ENCODE results near the gene TTC23. TPM values are rescaled to one million over a fixed set of nuclear protein-coding genes. Genes with fewer than 3 reads are reported as not detected.

Gene TTC23
- total RNA-seq, 1 donor from 2014 or later, result 21.9 TPM

DNA sequence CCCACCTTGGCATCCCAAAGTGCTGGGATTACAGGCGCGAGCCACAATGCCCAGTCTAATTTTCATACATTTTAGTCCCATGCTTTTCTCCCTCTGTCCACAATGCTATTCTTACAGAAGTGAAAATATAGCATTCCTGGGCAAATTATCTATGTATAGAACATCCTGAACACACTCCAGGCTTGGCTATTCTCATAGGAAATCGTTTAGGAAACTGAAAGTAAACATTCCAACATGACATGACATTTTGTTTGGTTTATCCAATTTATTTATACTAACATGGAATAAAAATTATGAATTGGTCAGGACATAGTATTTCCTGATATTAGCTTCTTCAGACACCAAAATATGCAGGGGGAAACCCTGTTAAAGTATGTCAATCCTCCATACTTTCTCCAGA is 91.9 kb downstream of the TTC23 start:
- Histone ChIP-seq H3K4me1 (ENCODE audit: control insufficient read depth in 3 of 3, insufficient read depth in 3 of 3, low read length in 3 of 3) (peaks cover 0 to 4% (median 0%) of the 10 kb centered on the region in 3 donors), H3K9ac (ENCODE audit: low read depth in 1 of 3, low read length in 3 of 3) (no peak overlapping the region), H3K27me3 (ENCODE audit: control insufficient read depth in 3 of 3, insufficient read depth in 3 of 3, low read length in 3 of 3) (no peaks in the 10 kb centered on the region), H3K9me3 (ENCODE audit: control insufficient read depth in 3 of 3, low read length in 3 of 3) (no peaks in the 10 kb centered on the region), H3K27ac (ENCODE audit: low read depth, low read length) (no peak overlapping the region), H3K36me3 (ENCODE audit: control insufficient read depth in 3 of 3, insufficient read depth in 3 of 3, low read length in 3 of 3) (peaks cover 9 to 19% (median 9%) of the 10 kb centered on the region in 3 donors), H3K4me3 (ENCODE audit: low read length in 3 of 3) (no peak overlapping the region)

DNA sequence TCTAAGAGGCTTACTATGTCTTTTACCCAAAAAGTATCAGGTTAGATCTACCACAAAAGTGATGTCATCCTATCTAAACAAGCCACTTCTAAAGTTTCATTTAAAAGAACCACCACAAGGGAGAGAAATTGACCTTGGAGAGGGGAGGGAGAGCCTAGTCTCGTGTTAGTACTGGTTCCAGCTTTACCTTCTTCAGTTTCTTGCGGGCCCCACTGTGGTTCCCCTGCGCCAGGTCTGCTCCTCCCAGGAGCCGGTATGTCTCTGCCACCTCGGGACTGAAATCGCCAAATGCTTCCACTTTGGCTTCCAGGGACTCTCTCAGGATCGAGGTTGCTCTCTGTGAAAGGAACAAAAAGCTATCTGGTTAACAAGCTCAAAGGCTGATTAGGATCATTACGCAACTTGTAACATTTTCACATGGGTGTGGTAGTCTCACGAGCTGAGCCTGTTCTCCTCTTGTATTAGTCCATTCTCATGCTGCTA is 93.4 kb downstream of the TTC23 start:
- no peak overlapping the region for H3K9ac ChIP-seq (ENCODE audit: low read depth in 1 of 3, low read length in 3 of 3)
- H3K4me1 ChIP-seq (ENCODE audit: control insufficient read depth in 3 of 3, insufficient read depth in 3 of 3, low read length in 3 of 3), result peaks cover 0 to 4% (median 0%) of the 10 kb centered on the region in 3 donors
- no peak overlapping the region for H3K4me3 ChIP-seq (ENCODE audit: low read length in 3 of 3)
- no peaks in the 10 kb centered on the region for H3K27me3 ChIP-seq (ENCODE audit: control insufficient read depth in 3 of 3, insufficient read depth in 3 of 3, low read length in 3 of 3)
- H3K27ac ChIP-seq (ENCODE audit: low read depth, low read length), result no peak overlapping the region
- peaks cover 9 to 14% (median 9%) of the 10 kb centered on the region in 3 donors for H3K36me3 ChIP-seq (ENCODE audit: control insufficient read depth in 3 of 3, insufficient read depth in 3 of 3, low read length in 3 of 3)
- no peaks in the 10 kb centered on the region for H3K9me3 ChIP-seq (ENCODE audit: control insufficient read depth in 3 of 3, low read length in 3 of 3)

DNA sequence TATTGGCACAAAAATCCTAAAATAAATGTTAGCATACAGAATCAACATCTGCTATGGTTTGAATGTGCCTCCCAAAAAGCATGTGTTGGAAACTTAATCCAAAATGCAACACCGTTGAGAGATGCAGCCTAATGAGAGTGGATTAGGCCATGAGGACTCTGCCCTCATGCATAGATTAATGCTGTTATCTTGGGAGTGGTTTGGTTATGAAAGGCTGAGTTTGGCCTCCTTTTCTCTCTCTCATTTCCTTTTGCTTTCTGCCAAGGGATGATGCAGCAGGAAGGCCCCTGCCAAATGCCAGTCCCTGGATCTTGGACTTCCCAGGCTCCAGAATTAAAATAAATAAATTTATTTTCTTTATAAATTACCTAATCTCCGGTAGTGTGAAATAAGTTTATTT is 95.1 kb downstream of the TTC23 start:
- H3K9ac ChIP-seq (ENCODE audit: low read depth in 1 of 3, low read length in 3 of 3), result no peak overlapping the region
- H3K27me3 ChIP-seq (ENCODE audit: control insufficient read depth in 3 of 3, insufficient read depth in 3 of 3, low read length in 3 of 3), result no peaks in the 10 kb centered on the region
- H3K9me3 ChIP-seq (ENCODE audit: control insufficient read depth in 3 of 3, low read length in 3 of 3), result no peaks in the 10 kb centered on the region
- no peak overlapping the region for H3K27ac ChIP-seq (ENCODE audit: low read depth, low read length)
- peaks cover 6 to 10% (median 6%) of the 10 kb centered on the region in 3 donors for H3K4me1 ChIP-seq (ENCODE audit: control insufficient read depth in 3 of 3, insufficient read depth in 3 of 3, low read length in 3 of 3)
- peaks cover 2 to 13% (median 7%) of the 10 kb centered on the region in 3 donors for H3K36me3 ChIP-seq (ENCODE audit: control insufficient read depth in 3 of 3, insufficient read depth in 3 of 3, low read length in 3 of 3)
- no peak overlapping the region for H3K4me3 ChIP-seq (ENCODE audit: low read length in 3 of 3)

DNA sequence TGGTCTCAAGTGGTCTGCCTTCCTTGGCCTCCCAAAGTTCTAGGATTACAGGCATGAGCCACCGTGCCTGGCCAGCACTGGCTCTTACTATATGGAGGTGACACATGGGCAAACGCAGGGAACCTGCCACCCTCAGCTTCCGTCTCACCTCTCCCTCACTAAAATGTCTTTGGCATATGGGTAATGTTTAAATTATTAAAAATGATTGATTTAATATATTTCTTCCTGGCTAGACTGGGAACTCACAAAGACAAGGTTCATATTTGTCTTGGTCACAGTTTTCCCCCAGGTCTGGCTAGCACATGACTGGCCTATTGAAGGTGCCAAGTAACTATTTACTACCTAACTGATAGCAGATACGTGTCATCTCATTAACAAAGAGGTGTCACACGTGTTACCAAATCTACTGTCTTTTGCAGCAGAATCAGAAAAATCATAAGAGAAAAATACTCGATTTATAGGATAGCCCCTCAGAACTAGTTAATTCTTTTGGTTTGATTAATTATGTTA is 96.3 kb downstream of the TTC23 start:
- H3K9me3 ChIP-seq (ENCODE audit: control insufficient read depth in 3 of 3, low read length in 3 of 3), result no peaks in the 10 kb centered on the region
- peaks cover 16 to 18% (median 17%) of the 10 kb centered on the region in 3 donors for H3K4me1 ChIP-seq (ENCODE audit: control insufficient read depth in 3 of 3, insufficient read depth in 3 of 3, low read length in 3 of 3)
- H3K9ac ChIP-seq (ENCODE audit: low read depth in 1 of 3, low read length in 3 of 3), result peak overlapping the region in 1 of 3 donors; percentile 23
- no peaks in the 10 kb centered on the region for H3K27me3 ChIP-seq (ENCODE audit: control insufficient read depth in 3 of 3, insufficient read depth in 3 of 3, low read length in 3 of 3)
- H3K4me3 ChIP-seq (ENCODE audit: low read length in 3 of 3), result no peak overlapping the region
- H3K27ac ChIP-seq (ENCODE audit: low read depth, low read length), result no peak overlapping the region
- H3K36me3 ChIP-seq (ENCODE audit: control insufficient read depth in 3 of 3, insufficient read depth in 3 of 3, low read length in 3 of 3), result peaks cover 0 to 7% (median 2%) of the 10 kb centered on the region in 3 donors

DNA sequence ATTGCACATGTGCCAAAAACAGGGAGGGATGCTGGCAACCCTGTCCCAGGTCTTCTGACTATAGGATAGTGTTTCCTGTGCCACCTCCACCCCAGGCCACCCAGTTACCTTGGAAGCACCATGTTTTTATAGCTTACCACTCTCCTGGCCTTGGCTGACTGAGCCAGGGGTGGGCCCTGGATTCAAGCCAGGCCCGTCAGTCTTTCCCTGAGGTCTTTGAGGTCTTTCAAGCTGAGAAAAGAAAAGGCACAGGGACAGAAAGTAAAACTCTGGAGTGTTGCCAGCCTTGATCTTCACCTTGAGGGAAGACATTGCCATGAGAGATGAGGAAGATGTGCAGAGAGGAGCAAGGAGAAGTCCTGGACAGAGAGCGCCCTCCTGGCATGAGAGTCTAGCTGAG is 98.2 kb downstream of the TTC23 start:
- H3K27me3 ChIP-seq (ENCODE audit: control insufficient read depth in 3 of 3, insufficient read depth in 3 of 3, low read length in 3 of 3), result no peaks in the 10 kb centered on the region
- peaks cover 0 to 7% (median 2%) of the 10 kb centered on the region in 3 donors for H3K36me3 ChIP-seq (ENCODE audit: control insufficient read depth in 3 of 3, insufficient read depth in 3 of 3, low read length in 3 of 3)

DNA sequence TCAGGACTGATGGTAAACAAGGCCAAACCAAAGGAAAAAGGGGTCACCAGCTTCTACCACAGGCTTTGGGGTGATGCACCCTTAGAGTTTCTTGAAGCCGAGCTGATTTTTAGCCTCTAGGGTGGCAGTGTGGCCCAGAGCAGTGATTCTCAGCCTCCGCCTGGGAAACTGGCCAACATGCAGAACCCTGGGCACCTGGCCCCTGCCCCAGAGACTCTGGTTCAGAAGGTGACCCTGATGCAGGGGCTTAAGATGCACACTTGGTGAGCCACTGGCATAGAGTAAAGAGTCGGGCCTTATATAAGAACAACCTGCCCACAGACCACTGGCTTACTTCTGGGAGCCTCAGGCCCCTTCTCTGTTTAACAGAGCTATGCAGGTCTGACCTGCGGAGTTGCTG is 100.0 kb downstream of the TTC23 start:
- Histone ChIP-seq H3K36me3 (ENCODE audit: control insufficient read depth in 3 of 3, insufficient read depth in 3 of 3, low read length in 3 of 3) (peaks cover 0 to 7% (median 0%) of the 10 kb centered on the region in 3 donors), H3K4me1 (ENCODE audit: control insufficient read depth in 3 of 3, insufficient read depth in 3 of 3, low read length in 3 of 3) (peaks cover 20 to 33% (median 25%) of the 10 kb centered on the region in 3 donors), H3K9me3 (ENCODE audit: control insufficient read depth in 3 of 3, low read length in 3 of 3) (no peaks in the 10 kb centered on the region), H3K9ac (ENCODE audit: low read depth in 1 of 3, low read length in 3 of 3) (no peak overlapping the region), H3K4me3 (ENCODE audit: low read length in 3 of 3) (peak overlapping the region in 1 of 3 donors; percentile 2), H3K27ac (ENCODE audit: low read depth, low read length) (no peak overlapping the region), H3K27me3 (ENCODE audit: control insufficient read depth in 3 of 3, insufficient read depth in 3 of 3, low read length in 3 of 3) (no peaks in the 10 kb centered on the region)

More for the DNA sequence above, 98.2 kb downstream of the TTC23 start:
- Histone ChIP-seq H3K4me1 (ENCODE audit: control insufficient read depth in 3 of 3, insufficient read depth in 3 of 3, low read length in 3 of 3) (peaks cover 17 to 24% (median 24%) of the 10 kb centered on the region in 3 donors), H3K9me3 (ENCODE audit: control insufficient read depth in 3 of 3, low read length in 3 of 3) (no peaks in the 10 kb centered on the region), H3K4me3 (ENCODE audit: low read length in 3 of 3) (no peak overlapping the region), H3K27ac (ENCODE audit: low read depth, low read length) (no peak overlapping the region), H3K9ac (ENCODE audit: low read depth in 1 of 3, low read length in 3 of 3) (no peak overlapping the region)

DNA sequence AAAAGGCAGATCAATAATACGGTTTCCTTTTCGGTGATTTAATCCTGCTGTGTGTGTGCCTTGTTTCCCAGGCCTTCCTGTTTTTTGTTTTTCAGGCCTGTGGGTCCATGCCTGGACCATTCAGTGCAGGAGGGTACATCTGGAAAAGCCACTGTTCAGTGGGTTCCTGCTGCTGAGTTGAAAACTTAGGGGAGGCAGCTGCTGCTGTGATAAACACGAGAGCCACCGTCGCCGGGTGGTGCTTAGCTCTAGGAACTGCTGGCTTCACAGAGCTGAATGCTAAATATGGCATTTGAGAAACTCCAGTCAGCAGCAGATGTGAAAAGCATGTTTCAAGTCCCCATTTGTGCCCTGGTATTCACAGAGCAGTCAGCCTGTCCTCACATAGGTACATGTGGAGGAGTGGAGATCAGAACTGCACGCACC is 100.5 kb downstream of the TTC23 start:
- Histone ChIP-seq H3K4me3 (ENCODE audit: low read length in 3 of 3) (peak overlapping the region in 2 of 3 donors; percentile 2 to 18), H3K4me1 (ENCODE audit: control insufficient read depth in 3 of 3, insufficient read depth in 3 of 3, low read length in 3 of 3) (peaks cover 25 to 38% (median 30%) of the 10 kb centered on the region in 3 donors), H3K9ac (ENCODE audit: low read depth in 1 of 3, low read length in 3 of 3) (peak overlapping the region in 2 of 3 donors; percentile 21 to 27), H3K27ac (ENCODE audit: low read depth, low read length) (no peak overlapping the region), H3K9me3 (ENCODE audit: control insufficient read depth in 3 of 3, low read length in 3 of 3) (no peaks in the 10 kb centered on the region), H3K36me3 (ENCODE audit: control insufficient read depth in 3 of 3, insufficient read depth in 3 of 3, low read length in 3 of 3) (peaks cover 0 to 7% (median 0%) of the 10 kb centered on the region in 3 donors), H3K27me3 (ENCODE audit: control insufficient read depth in 3 of 3, insufficient read depth in 3 of 3, low read length in 3 of 3) (no peaks in the 10 kb centered on the region)

DNA sequence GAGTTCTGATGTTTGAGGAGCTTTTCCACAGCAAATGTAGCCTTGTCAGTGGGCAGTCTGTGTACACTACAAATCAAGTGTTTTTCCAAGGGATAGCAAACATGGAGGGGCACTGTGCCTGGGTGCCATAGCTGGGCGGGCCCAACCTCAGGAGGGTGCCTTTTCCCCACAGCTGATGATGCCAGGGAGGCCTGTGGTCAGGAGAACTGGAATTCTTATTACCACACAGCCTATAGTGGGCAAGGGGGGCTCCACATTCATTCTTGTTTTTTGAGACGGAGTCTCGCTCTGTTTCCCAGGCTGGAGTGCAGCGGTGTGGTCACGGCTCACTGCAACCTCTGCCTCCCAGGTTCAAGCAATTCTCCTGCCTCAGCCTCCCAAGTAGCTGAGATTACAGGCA is 102.7 kb downstream of the TTC23 start:
- H3K36me3 ChIP-seq (ENCODE audit: control insufficient read depth in 3 of 3, insufficient read depth in 3 of 3, low read length in 3 of 3), result peaks cover 0 to 9% (median 0%) of the 10 kb centered on the region in 3 donors
- H3K27ac ChIP-seq (ENCODE audit: low read depth, low read length), result no peak overlapping the region
- no peaks in the 10 kb centered on the region for H3K27me3 ChIP-seq (ENCODE audit: control insufficient read depth in 3 of 3, insufficient read depth in 3 of 3, low read length in 3 of 3)
- peaks cover 36 to 60% (median 45%) of the 10 kb centered on the region in 3 donors for H3K4me1 ChIP-seq (ENCODE audit: control insufficient read depth in 3 of 3, insufficient read depth in 3 of 3, low read length in 3 of 3)
- H3K4me3 ChIP-seq (ENCODE audit: low read length in 3 of 3), result no peak overlapping the region
- peak overlapping the region in 1 of 3 donors; percentile 36 for H3K9ac ChIP-seq (ENCODE audit: low read depth in 1 of 3, low read length in 3 of 3)
- H3K9me3 ChIP-seq (ENCODE audit: control insufficient read depth in 3 of 3, low read length in 3 of 3), result no peaks in the 10 kb centered on the region

DNA sequence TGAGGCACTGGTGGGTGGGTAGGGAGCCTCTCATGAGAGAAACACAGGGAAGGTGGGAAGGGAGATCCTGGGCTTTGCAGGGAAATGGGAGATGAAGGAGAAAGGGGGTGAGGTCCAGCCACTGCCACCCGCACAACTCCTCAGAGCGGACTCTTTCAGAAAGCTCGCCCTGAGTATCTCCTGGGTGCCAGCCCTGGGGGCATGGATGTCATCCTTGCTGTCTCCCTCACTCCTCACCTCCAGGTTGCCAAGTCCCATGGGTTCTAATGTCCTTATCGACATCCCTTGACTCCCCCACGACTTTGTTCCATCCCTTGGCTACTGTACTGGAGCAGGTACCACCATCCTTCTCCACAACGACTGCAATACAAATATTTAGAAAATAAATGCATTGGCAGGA is 103.6 kb downstream of the TTC23 start:
- H3K4me3 ChIP-seq (ENCODE audit: low read length in 3 of 3), result no peak overlapping the region
- H3K27ac ChIP-seq (ENCODE audit: low read depth, low read length), result no peak overlapping the region
- H3K4me1 ChIP-seq (ENCODE audit: control insufficient read depth in 3 of 3, insufficient read depth in 3 of 3, low read length in 3 of 3), result peaks cover 38 to 61% (median 45%) of the 10 kb centered on the region in 3 donors

DNA sequence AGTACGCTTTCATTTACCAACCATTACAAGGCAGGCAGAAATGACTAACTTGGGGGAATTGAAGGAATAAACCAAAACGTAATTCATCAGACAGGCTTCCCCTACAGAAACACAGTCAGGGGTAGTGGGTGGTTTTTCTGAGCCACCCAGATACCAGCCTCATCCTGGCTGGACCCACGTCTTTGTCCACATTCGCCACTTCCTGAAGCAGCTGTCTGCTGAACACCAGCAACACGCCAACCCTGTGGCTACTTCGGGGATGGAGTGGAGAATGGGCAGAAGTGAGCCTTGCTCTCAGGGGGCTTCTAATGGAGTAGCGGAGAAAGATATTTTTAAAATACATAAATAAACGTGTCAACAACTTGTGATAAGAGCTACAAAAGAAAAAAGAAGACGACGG is 104.4 kb downstream of the TTC23 start:
- peaks cover 0 to 7% (median 0%) of the 10 kb centered on the region in 3 donors for H3K36me3 ChIP-seq (ENCODE audit: control insufficient read depth in 3 of 3, insufficient read depth in 3 of 3, low read length in 3 of 3)
- H3K4me1 ChIP-seq (ENCODE audit: control insufficient read depth in 3 of 3, insufficient read depth in 3 of 3, low read length in 3 of 3), result peaks cover 38 to 61% (median 45%) of the 10 kb centered on the region in 3 donors
- no peaks in the 10 kb centered on the region for H3K9me3 ChIP-seq (ENCODE audit: control insufficient read depth in 3 of 3, low read length in 3 of 3)
- no peak overlapping the region for H3K4me3 ChIP-seq (ENCODE audit: low read length in 3 of 3)
- no peak overlapping the region for H3K27ac ChIP-seq (ENCODE audit: low read depth, low read length)
- no peak overlapping the region for H3K9ac ChIP-seq (ENCODE audit: low read depth in 1 of 3, low read length in 3 of 3)
- H3K27me3 ChIP-seq (ENCODE audit: control insufficient read depth in 3 of 3, insufficient read depth in 3 of 3, low read length in 3 of 3), result no peaks in the 10 kb centered on the region

More for the DNA sequence above, 103.6 kb downstream of the TTC23 start:
- no peaks in the 10 kb centered on the region for H3K9me3 ChIP-seq (ENCODE audit: control insufficient read depth in 3 of 3, low read length in 3 of 3)
- no peaks in the 10 kb centered on the region for H3K27me3 ChIP-seq (ENCODE audit: control insufficient read depth in 3 of 3, insufficient read depth in 3 of 3, low read length in 3 of 3)
- no peak overlapping the region for H3K9ac ChIP-seq (ENCODE audit: low read depth in 1 of 3, low read length in 3 of 3)
- peaks cover 0 to 7% (median 0%) of the 10 kb centered on the region in 3 donors for H3K36me3 ChIP-seq (ENCODE audit: control insufficient read depth in 3 of 3, insufficient read depth in 3 of 3, low read length in 3 of 3)
